WI38 (cell line): Measurements from ENCODE around the gene NDUFAF4.

ENCODE experiments used
- H3K4me3 ChIP-seq: 2 replicates; pipeline ENCODE4 v1.5.1; 2011; ENCODE audit warnings: low read depth, mild to moderate bottlenecking, control low read depth, low read length
- TF ChIP-seq, protein P1 (sequence below): IDR thresholded peaks from 2 replicates; pipeline ENCODE4 v1.5.1; 2012; ENCODE audit warnings: low read depth, mild to moderate bottlenecking, control low read depth, low read length

Gene NDUFAF4

DNA sequence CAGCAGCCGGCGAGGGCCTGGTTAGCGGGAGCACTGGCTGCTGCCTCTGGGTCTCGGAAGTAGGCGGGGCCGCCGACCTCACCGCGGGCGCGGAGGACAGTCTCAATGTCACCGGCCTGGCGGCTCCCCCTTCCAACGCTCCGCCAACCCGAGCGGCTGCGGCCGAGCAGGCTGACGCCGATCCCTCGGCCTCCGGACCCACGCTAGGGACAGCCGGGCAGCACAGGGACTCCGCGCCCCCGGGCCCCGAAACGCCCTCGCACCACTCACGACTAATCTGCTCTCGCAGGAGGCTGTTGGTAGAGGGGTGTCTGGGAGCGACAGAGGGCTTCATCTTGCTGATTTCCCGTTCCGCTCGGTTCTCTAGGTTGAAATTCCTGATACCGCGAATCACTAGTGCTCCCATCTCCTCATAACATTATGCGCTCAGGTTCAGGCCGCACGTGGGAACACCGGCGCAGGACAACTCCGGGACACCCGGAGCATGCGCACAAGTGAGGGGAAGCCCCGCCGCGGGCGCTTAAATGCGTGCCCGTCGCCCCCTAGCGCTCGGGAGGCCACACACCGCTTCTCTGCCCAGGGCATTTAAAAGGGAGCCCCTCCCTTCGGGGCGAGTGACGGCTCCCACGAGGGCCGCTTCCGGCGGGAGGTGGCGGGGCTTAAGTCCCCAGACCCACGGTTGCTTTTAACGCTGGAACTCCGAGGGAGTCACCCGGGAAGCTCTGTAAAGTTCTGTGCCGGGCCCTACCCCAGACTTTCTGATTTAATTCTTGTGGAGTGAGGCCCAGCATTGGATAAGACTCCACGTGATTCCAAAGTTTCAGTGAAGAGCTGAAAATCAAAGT lies at the start of gene NDUFAF4:
Gene NDUFAF4, minus strand, starts transcription at position 496 of the 845 bp plus-strand sequence. Its CDS starts 90 bp downstream, at position 406.
- TF ChIP-seq, protein P1, sequence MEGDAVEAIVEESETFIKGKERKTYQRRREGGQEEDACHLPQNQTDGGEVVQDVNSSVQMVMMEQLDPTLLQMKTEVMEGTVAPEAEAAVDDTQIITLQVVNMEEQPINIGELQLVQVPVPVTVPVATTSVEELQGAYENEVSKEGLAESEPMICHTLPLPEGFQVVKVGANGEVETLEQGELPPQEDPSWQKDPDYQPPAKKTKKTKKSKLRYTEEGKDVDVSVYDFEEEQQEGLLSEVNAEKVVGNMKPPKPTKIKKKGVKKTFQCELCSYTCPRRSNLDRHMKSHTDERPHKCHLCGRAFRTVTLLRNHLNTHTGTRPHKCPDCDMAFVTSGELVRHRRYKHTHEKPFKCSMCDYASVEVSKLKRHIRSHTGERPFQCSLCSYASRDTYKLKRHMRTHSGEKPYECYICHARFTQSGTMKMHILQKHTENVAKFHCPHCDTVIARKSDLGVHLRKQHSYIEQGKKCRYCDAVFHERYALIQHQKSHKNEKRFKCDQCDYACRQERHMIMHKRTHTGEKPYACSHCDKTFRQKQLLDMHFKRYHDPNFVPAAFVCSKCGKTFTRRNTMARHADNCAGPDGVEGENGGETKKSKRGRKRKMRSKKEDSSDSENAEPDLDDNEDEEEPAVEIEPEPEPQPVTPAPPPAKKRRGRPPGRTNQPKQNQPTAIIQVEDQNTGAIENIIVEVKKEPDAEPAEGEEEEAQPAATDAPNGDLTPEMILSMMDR = peak; percentile 87
- peak within 1 kb of the TSS; percentile 85 for H3K4me3 ChIP-seq

DNA sequence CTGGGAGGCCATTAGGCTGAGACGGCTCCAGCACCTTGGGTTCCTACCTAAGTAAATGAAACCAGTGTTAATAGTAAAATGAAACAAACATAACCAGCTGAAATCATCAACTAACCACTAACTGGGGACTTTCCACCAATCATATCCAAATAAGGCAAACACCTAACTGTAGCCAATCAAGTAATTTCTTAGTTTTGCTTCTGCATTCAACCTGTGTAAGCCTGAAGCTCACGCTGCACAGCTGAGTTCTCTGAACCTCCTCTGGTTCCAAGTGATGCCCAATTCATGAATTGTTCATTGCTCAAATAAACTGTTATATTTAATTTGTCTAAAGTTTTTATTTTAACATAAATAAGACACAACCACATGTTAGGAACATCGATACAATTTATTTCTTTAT lies 49.4 kb upstream of the NDUFAF4 start:
- no peak overlapping the region for H3K4me3 ChIP-seq
- TF ChIP-seq, protein P1 = no peak

DNA sequence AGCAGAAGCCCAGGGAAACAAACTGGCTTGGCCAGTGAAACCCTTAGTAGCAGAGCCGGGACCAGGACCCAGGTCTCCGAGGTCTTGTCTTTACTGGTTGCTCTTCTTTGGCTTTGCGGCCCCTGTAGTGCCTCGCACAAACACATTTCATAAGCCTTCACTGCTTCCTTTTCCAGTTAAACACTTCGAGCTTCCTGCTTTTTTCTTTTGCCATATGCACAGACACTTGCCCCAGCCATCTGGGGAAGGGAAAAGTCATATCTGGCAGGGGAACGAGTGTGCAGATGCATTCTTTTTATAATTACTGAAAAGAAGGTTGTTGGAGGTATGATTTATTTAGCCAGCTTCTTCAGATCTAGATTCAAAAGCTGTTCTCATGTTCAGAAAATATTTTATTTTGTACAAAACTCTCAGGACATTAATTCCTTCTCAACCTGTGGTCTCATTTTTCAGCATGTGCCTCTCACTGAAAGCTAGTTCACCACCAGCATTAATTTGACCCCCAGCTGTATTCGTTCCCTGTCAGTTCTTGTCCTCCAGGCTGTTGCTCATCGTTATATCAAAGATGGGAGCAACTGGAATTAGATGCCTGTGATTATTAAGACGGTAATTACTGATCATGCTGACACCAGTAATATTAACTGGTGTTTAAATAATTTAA lies 46.0 kb upstream of the NDUFAF4 start:
- H3K4me3 ChIP-seq = no peak overlapping the region
- TF ChIP-seq, protein P1 = no peak

DNA sequence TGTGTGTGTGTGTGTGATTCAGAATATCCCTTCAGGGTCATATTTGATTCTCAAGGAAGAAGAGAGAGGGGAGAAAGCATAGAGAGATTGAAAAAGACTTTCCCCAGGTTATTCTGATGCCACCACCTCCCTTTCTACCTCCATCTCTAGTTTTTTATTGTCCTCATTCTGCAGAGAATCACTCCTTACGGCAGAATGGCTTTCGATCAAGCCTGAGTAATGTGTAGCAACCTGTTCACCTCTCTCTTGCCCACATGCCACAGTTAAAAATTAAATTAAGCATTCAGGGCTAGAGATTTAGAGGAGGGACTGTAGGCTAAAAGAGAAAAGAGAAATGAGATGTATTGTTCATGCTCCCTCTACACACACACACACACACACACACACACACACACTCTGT lies 45.0 kb upstream of the NDUFAF4 start:
- TF ChIP-seq, protein P1 = no peak
- no peak overlapping the region for H3K4me3 ChIP-seq

DNA sequence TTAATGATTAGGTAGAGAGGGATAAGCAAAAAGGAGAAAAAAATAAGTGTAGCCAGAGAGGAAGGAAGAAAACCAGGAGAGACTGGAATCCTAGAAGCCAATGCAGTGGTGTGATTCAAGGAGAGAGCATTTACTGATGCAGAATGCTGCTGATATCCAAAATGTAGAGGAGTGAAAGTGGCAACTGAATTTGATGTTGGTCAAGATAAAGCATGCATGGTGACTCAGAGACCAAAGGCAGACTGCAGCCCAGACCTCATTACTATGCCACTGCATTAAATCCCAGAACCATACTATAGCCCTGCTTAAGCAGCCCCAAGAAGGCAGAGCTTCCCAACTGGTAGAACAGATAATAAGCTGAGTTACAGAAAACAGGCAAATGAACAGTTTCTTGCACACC lies 42.6 kb upstream of the NDUFAF4 start:
- TF ChIP-seq, protein P1 = no peak
- no peak overlapping the region for H3K4me3 ChIP-seq

DNA sequence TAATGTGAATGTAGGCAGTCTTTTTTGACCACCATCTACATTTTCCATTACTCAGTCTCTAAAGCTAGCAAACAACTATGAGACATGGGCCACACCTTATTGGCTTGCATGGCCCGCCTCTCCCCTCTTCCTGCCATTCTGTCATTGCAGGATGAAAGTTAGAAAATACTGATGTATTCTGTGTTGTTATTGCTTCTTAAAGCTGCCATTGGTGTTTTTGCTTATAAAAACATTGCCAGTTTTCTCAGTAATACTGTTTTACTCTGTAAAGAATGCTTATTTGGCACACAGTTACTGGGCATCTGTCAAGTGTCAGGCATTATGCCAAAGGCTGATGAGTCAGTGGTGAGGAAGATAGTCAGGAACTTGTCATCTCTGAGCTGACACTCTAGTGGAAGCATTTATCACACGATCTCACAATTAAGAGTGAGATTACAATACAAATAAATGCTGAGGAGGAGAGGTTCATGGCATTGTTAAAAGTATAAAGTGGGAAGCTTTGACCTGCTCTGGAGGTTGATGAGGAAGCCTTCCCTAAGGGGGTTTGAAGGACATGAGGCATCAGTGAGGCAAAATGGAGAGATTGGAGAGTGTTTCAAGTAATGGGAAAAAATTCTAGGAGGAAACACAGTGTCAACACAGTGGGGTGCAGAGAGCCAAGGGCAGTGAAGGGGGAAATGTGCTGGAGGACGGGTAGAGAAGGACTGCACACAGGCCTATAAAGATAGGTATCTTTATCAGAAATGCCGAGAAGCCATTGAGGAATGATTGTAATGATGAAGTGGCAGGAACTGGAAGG lies 41.5 kb upstream of the NDUFAF4 start:
- H3K4me3 ChIP-seq = no peak overlapping the region
- TF ChIP-seq, protein P1 = no peak
